Measurements from ENCODE around the gene CD8B.
A peak's percentile ranks its signal among the peaks of the same experiment; 100 is the strongest.
"Not testable (repeated sequence)": the region's sequence is repeated elsewhere in the genome, so short reads cannot be mapped to it uniquely, and the experiment has no call there.

Gene CD8B

GRCh38 chr2:86851581-86851980 is 10.1 kb downstream of the CD8B start:
- H3K4me3 Mint-ChIP-seq; H3K27me3 Mint-ChIP-seq; H3K4me1 Mint-ChIP-seq; H3K9me3 Mint-ChIP-seq; ATAC-seq (replicated peaks); H3K27ac Mint-ChIP-seq; DNase-seq; H3K36me3 Mint-ChIP-seq: not testable (repeated sequence)

GRCh38 chr2:86842607-86843234 is 19.0 kb downstream of the CD8B start:
- not testable (repeated sequence) for H3K4me1 Mint-ChIP-seq; H3K9me3 Mint-ChIP-seq; H3K4me3 Mint-ChIP-seq; DNase-seq; H3K36me3 Mint-ChIP-seq; H3K27ac Mint-ChIP-seq; ATAC-seq (replicated peaks); H3K27me3 Mint-ChIP-seq

- not testable (repeated sequence) for ATAC-seq (replicated peaks); H3K9me3 Mint-ChIP-seq; H3K27ac Mint-ChIP-seq; H3K4me1 Mint-ChIP-seq; H3K36me3 Mint-ChIP-seq; H3K4me3 Mint-ChIP-seq; H3K27me3 Mint-ChIP-seq; DNase-seq
Observed at GRCh38 chr2:86841330-86841729, 20.4 kb downstream of the CD8B start.

GRCh38 chr2:86839871-86840548 is 21.7 kb downstream of the CD8B start:
- H3K27me3 Mint-ChIP-seq; DNase-seq; H3K9me3 Mint-ChIP-seq; H3K4me3 Mint-ChIP-seq; H3K36me3 Mint-ChIP-seq; ATAC-seq (replicated peaks); H3K27ac Mint-ChIP-seq; H3K4me1 Mint-ChIP-seq: not testable (repeated sequence)

- not testable (repeated sequence) for H3K27ac Mint-ChIP-seq; H3K9me3 Mint-ChIP-seq; H3K4me1 Mint-ChIP-seq; ATAC-seq (replicated peaks); H3K27me3 Mint-ChIP-seq; H3K36me3 Mint-ChIP-seq; DNase-seq; H3K4me3 Mint-ChIP-seq
Observed at GRCh38 chr2:86839455-86839854, 22.2 kb downstream of the CD8B start.

GRCh38 chr2:86837714-86838113 is 24.0 kb downstream of the CD8B start:
- H3K36me3 Mint-ChIP-seq, H3K4me3 Mint-ChIP-seq, H3K9me3 Mint-ChIP-seq, DNase-seq, H3K4me1 Mint-ChIP-seq, H3K27ac Mint-ChIP-seq: not testable (repeated sequence)
- peak; percentile 41 to 51 for ATAC-seq (replicated peaks)
- peaks cover 6 to 10% of the 10 kb centered on the region in 2 donors for H3K27me3 Mint-ChIP-seq

GRCh38 chr2:86836915-86837695 is 24.6 kb downstream of the CD8B start:
- not testable (repeated sequence) for DNase-seq, H3K9me3 Mint-ChIP-seq, H3K4me1 Mint-ChIP-seq, H3K27ac Mint-ChIP-seq, H3K36me3 Mint-ChIP-seq
- peak; percentile 27 to 39 for ATAC-seq (replicated peaks)
- Mint-ChIP-seq H3K27me3 (peaks cover 7 to 11% of the 10 kb centered on the region in 2 donors), H3K4me3 (peak overlapping the region in 1 of 2 donors; percentile 30)

GRCh38 chr2:86835548-86835889 is 26.2 kb downstream of the CD8B start:
- H3K27me3 Mint-ChIP-seq = peaks cover 11 to 20% of the 10 kb centered on the region in 2 donors
- H3K27ac Mint-ChIP-seq; H3K36me3 Mint-ChIP-seq; H3K4me1 Mint-ChIP-seq; H3K9me3 Mint-ChIP-seq; DNase-seq; ATAC-seq (replicated peaks); H3K4me3 Mint-ChIP-seq: not testable (repeated sequence)

GRCh38 chr2:86833315-86833714 is 28.4 kb downstream of the CD8B start:
- no peaks in the 10 kb centered on the region for H3K36me3 Mint-ChIP-seq
- no peak for ATAC-seq (replicated peaks)
- no peaks in the 10 kb centered on the region for H3K9me3 Mint-ChIP-seq
- H3K27me3 Mint-ChIP-seq = peaks cover 14 to 20% of the 10 kb centered on the region in 2 donors
- H3K4me1 Mint-ChIP-seq = peaks cover 2 to 10% of the 10 kb centered on the region in 2 donors
- H3K27ac Mint-ChIP-seq = no peak overlapping the region
- DNase-seq = no peak
- no peak overlapping the region for H3K4me3 Mint-ChIP-seq

GRCh38 chr2:86832334-86833096 is 29.2 kb downstream of the CD8B start:
- Mint-ChIP-seq H3K4me3 (no peak overlapping the region), H3K36me3 (no peaks in the 10 kb centered on the region), H3K9me3 (no peaks in the 10 kb centered on the region), H3K27ac (no peak overlapping the region), H3K27me3 (peaks cover 14 to 20% of the 10 kb centered on the region in 2 donors), H3K4me1 (peaks cover 2 to 10% of the 10 kb centered on the region in 2 donors)
- DNase-seq (no peak), ATAC-seq (replicated peaks) (no peak)

GRCh38 chr2:86831537-86831936 is 30.1 kb downstream of the CD8B start:
- Mint-ChIP-seq H3K4me1 (peaks cover under 1 to 3% of the 10 kb centered on the region in 2 donors), H3K4me3 (no peak overlapping the region), H3K9me3 (no peaks in the 10 kb centered on the region), H3K36me3 (no peaks in the 10 kb centered on the region), H3K27me3 (peaks cover 14 to 20% of the 10 kb centered on the region in 2 donors), H3K27ac (no peak overlapping the region)
- ATAC-seq (replicated peaks) (no peak), DNase-seq (no peak)

GRCh38 chr2:86826951-86827350 is 34.7 kb downstream of the CD8B start:
- no peak overlapping the region for H3K4me3 Mint-ChIP-seq
- no peaks in the 10 kb centered on the region for H3K4me1 Mint-ChIP-seq
- no peak overlapping the region for H3K27ac Mint-ChIP-seq
- no peak for ATAC-seq (replicated peaks)
- peaks cover 7 to 18% of the 10 kb centered on the region in 2 donors for H3K27me3 Mint-ChIP-seq
- no peaks in the 10 kb centered on the region for H3K9me3 Mint-ChIP-seq
- H3K36me3 Mint-ChIP-seq = no peaks in the 10 kb centered on the region
- DNase-seq = no peak

- no peak for DNase-seq
- Mint-ChIP-seq H3K36me3 (no peaks in the 10 kb centered on the region), H3K4me1 (no peaks in the 10 kb centered on the region), H3K9me3 (peaks cover 0 to 2% of the 10 kb centered on the region in 2 donors), H3K27ac (no peak overlapping the region), H3K4me3 (no peak overlapping the region), H3K27me3 (peaks cover 7 to 10% of the 10 kb centered on the region in 2 donors)
- ATAC-seq (replicated peaks) = no peak
Observed at GRCh38 chr2:86825693-86826381, 35.8 kb downstream of the CD8B start.

Data from stimulated activated naive B cell treated with anti-CD40 and anti-IgM and Interleukin-4, amounts not matched to agents 10 μg/mL and 1 μg/mL and 100 μg/mL, for 72 hours (primary cell).